AG04450 (cell line): ENCODE results near the gene RINT1. TPM values are rescaled to one million over a fixed set of nuclear protein-coding genes. Genes with fewer than 3 reads are reported as not detected.

ENCODE experiments used
- CTCF ChIA-PET: fragments of 300-600, 350-600 bp; formaldehyde crosslinking; extraction: SDS; loops from one replicate; lab custom pipeline; 2022; ENCODE audit warnings: antibody characterized with exemption, inconsistent platforms; lab: Charles Lee
- POLR2A ChIA-PET: fragments of 350-600 bp; formaldehyde crosslinking; extraction: SDS; loops from one replicate; lab custom pipeline; 2021; ENCODE audit warnings: antibody characterized with exemption, inconsistent platforms; lab: Yijun Ruan, JAX
- DNase-seq: peaks from one replicate; pipeline ENCODE4 v3.0.0-alpha.2; 2011; ENCODE audit warnings: low read depth, low spot score
- H3K27ac ChIP-seq: one replicate; pipeline ENCODE4 v1.5.1; 2012; ENCODE audit warnings: low read depth, low read length, control low read depth
- H3K27me3 ChIP-seq: one replicate; pipeline ENCODE4 v1.6.0; 2012; ENCODE audit warnings: low read length; ENCODE audit not compliant: control insufficient read depth, insufficient read depth
- H3K4me3 ChIP-seq: 2 replicates; pipeline ENCODE4 v1.5.1; 2011; ENCODE audit warnings: mild to moderate bottlenecking, low read depth, low read length, control low read depth
- H3K9me3 ChIP-seq: 2 replicates; pipeline ENCODE4 v1.5.1; 2012; ENCODE audit warnings: low read length; ENCODE audit not compliant: control insufficient read depth, insufficient read depth
- CTCF ChIP-seq: IDR thresholded peaks from 2 replicates; pipeline ENCODE4 v1.5.1; 2011; ENCODE audit warnings: low read depth, low read length, control low read depth, inconsistent platforms
- polyA plus RNA-seq: library from polyadenylated mRNA; depleted of rRNA; stranded (reverse); fragments of >200 nt; gene quantifications from 2 replicates; pipeline ENCODE4 v1.2.3, GENCODE V29; 2011

RINT1 gene
- polyA plus RNA-seq, 1 experiment, result 27.6 TPM

DNA sequence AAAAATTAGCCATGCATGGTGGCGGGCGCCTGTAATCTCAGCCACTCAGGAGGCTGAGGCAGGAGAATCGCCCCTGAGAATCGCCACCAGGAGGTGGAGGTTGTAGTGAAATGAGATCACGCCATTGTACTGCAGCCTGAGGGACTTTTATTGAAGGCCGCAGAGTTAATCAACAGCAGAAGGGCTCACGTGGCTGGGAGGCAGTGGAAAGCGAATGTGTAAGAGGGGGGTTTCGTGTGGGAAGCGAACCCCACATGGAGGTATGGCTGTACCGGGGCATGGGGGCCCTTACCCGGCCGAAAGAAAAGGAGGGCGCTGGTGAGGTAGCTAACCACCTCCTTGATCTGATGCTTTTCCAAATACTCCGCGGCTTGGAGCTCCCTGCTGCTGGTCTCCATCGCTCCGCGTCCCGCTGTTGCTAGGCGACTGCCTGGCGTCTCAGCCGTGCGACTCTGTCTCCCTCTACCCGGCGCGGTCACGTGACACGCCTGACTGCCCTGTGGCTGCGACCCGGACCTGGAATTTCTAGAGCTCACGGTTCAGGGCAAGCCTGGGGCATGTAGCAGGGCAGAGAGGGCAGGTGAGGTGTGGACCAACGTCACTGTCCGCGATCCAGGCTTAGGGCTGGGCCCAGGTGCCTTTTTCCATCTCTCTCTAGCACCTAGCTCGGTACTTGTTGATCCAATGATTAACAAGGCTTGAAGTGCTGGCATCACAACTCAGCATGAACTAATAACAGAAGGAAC lies 49.2 kb downstream of the RINT1 start, which contains the start of gene EFCAB10:
Gene EFCAB10, minus strand, starts transcription at position 428 of the 746 bp plus-strand sequence. Its CDS starts 30 bp downstream, at position 398.
- ChIA-PET CTCF (interaction anchor here (0.6 to 1.3 kb wide), 3 partner anchors 10 to 114 kb away, joined by 3 read pairs; no protein-coding TSS in a partner anchor), POLR2A (no interaction called here)
- Histone ChIP-seq H3K9me3 (peaks cover 15% of the 10 kb centered on the region), H3K27ac (no peak within 1 kb of the TSS), H3K27me3 (no peaks in the 10 kb centered on the region), H3K4me3 (peak within 1 kb of the TSS; percentile 56)
- no peak for DNase-seq
- TF ChIP-seq CTCF, result no peak

DNA sequence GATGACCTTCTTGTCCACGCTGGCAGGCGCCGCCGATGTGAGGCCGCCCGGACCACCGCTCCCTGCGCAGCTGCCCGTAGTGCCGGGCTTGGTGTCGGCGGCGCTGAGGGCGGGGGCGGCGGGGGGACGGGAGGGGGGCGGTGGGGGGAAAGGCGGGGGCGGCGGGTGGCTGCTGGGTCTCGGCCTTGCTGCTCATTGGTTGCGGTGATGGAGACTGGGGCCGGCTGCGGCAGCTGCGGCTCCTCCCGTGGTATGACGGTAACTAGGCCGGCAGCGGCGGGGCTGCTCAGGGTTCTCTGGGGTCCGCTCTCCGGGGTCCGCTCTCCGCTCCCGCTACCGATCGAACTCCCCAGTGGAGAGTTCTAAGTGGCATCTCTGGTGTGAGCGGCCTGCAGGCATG lies 51.1 kb downstream of the RINT1 start:
- Histone ChIP-seq H3K4me3 (no peak overlapping the region), H3K27ac (no peak overlapping the region), H3K9me3 (peaks cover 15% of the 10 kb centered on the region), H3K27me3 (no peaks in the 10 kb centered on the region)
- ChIA-PET CTCF (interaction anchor here (0.6 kb wide), 1 partner anchor 182 kb away, joined by 4 read pairs; no protein-coding TSS in a partner anchor), POLR2A (no interaction called here)
- TF ChIP-seq CTCF, result no peak
- no peak for DNase-seq

DNA sequence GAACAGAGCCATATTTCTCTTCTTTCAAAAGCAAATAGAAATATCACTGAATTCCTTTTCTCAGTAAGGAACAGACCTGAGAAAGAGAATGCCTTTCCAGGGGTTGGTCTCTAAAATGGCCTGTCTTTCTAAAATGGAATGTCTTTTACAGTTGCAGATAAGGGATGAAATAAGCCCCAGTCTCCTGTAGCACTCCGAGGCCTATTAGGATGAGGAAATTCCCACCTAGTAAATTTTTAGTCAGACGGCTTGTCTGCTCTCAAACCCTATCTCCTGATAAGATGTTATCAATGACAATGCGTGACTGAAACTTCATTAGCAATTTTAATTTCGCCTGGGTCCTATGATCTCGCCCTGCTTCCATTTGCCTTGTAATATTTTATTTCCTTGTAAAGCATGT lies 52.2 kb downstream of the RINT1 start:
- ChIA-PET POLR2A (no interaction called here), CTCF (no interaction called here)
- Histone ChIP-seq H3K9me3 (peaks cover 15% of the 10 kb centered on the region), H3K4me3 (no peak overlapping the region), H3K27ac (no peak overlapping the region), H3K27me3 (no peaks in the 10 kb centered on the region)
- no peak for TF ChIP-seq CTCF
- no peak for DNase-seq

- TF ChIP-seq CTCF, result no peak
- ChIA-PET CTCF (no interaction called here), POLR2A (no interaction called here)
- H3K27ac ChIP-seq, result no peak overlapping the region
- DNase-seq, result no peak
- no peak overlapping the region for H3K4me3 ChIP-seq
- H3K9me3 ChIP-seq, result peaks cover 15% of the 10 kb centered on the region
- H3K27me3 ChIP-seq, result no peaks in the 10 kb centered on the region
Observed at GRCh38 chr7:105585850-105586500, 54.0 kb downstream of the RINT1 start.
